Neural progenitor cell (in vitro differentiated cells): ENCODE measurements around the gene RALB. TPM values are rescaled to one million over a fixed set of nuclear protein-coding genes. Genes with fewer than 3 reads are reported as not detected.

ENCODE experiments used
- DNase-seq: peaks from one replicate; pipeline ENCODE4 v3.0.0-alpha.2; 2016; ENCODE audit warnings: low spot score
- H2AFZ ChIP-seq: fragments of 200-600 bp; sonication (generic); replicated peaks from 2 replicates; pipeline ENCODE4 v1.6.1; 2016; ENCODE audit warnings: antibody characterized with exemption
- H3F3A ChIP-seq: fragments of 200-600 bp; sonication (generic); 2 replicates; pipeline ENCODE4 v1.6.1; 2016; ENCODE audit warnings: antibody characterized with exemption, low read depth
- H3K27ac ChIP-seq: fragments of 200-600 bp; sonication (generic); 2 replicates; pipeline ENCODE4 v1.5.1; 2016; ENCODE audit warnings: mild to moderate bottlenecking
- H3K27me3 ChIP-seq: fragments of 200-600 bp; sonication (generic); 2 replicates; pipeline ENCODE4 v1.6.1; 2016; ENCODE audit warnings: mild to moderate bottlenecking, moderate library complexity
- H3K36me3 ChIP-seq: fragments of 200-600 bp; sonication (generic); 2 replicates; pipeline ENCODE4 v1.5.1; 2016
- H3K4me1 ChIP-seq: fragments of 200-600 bp; sonication (generic); 2 replicates; pipeline ENCODE4 v1.6.1; 2016; ENCODE audit warnings: mixed run types
- H3K4me2 ChIP-seq: fragments of 200-600 bp; sonication (generic); 2 replicates; pipeline ENCODE4 v1.6.1; 2016
- H3K4me3 ChIP-seq: fragments of 200-600 bp; sonication (generic); 2 replicates; pipeline ENCODE4 v1.5.1; 2016
- H3K79me2 ChIP-seq: fragments of 200-600 bp; sonication (generic); 2 replicates; pipeline ENCODE4 v1.6.1; 2016; ENCODE audit warnings: low read depth
- H3K9ac ChIP-seq: fragments of 200-600 bp; sonication (generic); 2 replicates; pipeline ENCODE4 v1.6.1; 2016
- H3K9me3 ChIP-seq: fragments of 200-600 bp; sonication (generic); 2 replicates; pipeline ENCODE4 v1.5.1; 2016; ENCODE audit warnings: low read depth
- H4K20me1 ChIP-seq: fragments of 200-600 bp; sonication (generic); 2 replicates; pipeline ENCODE4 v1.6.1; 2016; ENCODE audit warnings: low read depth
- H3K27ac Mint-ChIP-seq: 3 replicates; pipeline ENCODE4 v1.8.0; 2021; ENCODE audit warnings: mixed read lengths
- H3K27me3 Mint-ChIP-seq: 2 replicates; pipeline ENCODE4 v1.8.0; 2022; ENCODE audit warnings: low read depth, mild to moderate bottlenecking, inconsistent platforms, moderate library complexity, mixed read lengths; ENCODE audit not compliant: insufficient read depth
- H3K36me3 Mint-ChIP-seq: 3 replicates; pipeline ENCODE4 v1.8.0; 2021; ENCODE audit warnings: mixed read lengths
- H3K4me1 Mint-ChIP-seq: 3 replicates; pipeline ENCODE4 v1.8.0; 2021; ENCODE audit warnings: mixed read lengths
- H3K4me3 Mint-ChIP-seq: 3 replicates; pipeline ENCODE4 v1.8.0; 2021; ENCODE audit warnings: mild to moderate bottlenecking, moderate library complexity, mixed read lengths
- H3K9me3 Mint-ChIP-seq: 3 replicates; pipeline ENCODE4 v1.8.0; 2020; ENCODE audit warnings: mixed read lengths
- CTCF ChIP-seq: fragments of 200-600 bp; sonication (generic); IDR thresholded peaks from 2 replicates; pipeline ENCODE4 v1.5.1; 2017; ENCODE audit warnings: antibody characterized with exemption, mild to moderate bottlenecking
- EZH2 ChIP-seq: fragments of 200-600 bp; sonication (generic); IDR thresholded peaks from 2 replicates; pipeline ENCODE4 v1.6.1; 2017; ENCODE audit warnings: antibody characterized with exemption, mild to moderate bottlenecking, moderate library complexity
- EZH2phosphoT487 ChIP-seq: fragments of 200-600 bp; sonication (generic); IDR thresholded peaks from 2 replicates; pipeline ENCODE4 v1.6.1; 2017; ENCODE audit warnings: antibody characterized with exemption
- total RNA-seq: library from RNA; depleted of rRNA; stranded (reverse); fragments of >200 nt; gene quantifications from 2 replicates; pipeline ENCODE4 v1.2.3, GENCODE V29; 2015; ENCODE audit warnings: low replicate concordance

The RALB gene
- total RNA-seq, 1 donor from 2014 or later, result 79.8 TPM

DNA sequence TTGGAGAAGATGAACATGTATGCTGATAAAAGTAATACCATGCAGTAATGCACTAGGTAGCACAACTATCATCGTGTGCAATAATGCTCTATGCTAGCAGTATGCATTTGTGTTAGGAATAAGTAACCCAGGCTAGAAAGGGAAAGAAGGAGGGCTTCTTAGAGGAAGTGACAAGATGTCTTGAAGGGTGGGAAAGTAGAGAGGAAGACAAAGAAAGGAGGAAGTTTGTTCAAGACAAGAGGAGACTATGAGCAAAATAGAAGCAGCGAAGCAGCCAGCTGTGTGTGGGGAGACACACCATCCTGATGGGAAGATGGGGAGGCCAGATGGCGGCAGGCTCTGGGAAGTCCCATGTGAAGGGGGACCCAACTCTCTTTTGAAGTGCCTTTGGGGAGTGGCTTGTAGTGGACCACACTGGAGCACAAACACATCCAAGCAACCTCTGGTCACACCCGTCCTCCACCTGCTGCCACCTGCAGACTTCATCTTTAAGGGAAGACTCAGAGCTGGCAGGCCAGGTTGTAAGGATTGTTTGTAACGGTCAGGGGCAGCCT lies 53.4 kb downstream of the RALB start:
- peaks cover 4% of the 10 kb centered on the region for H3K4me1 ChIP-seq
- no peaks in the 10 kb centered on the region for H3K9me3 ChIP-seq
- Mint-ChIP-seq H3K9me3 (no peaks in the 10 kb centered on the region), H3K4me1 (no peaks in the 10 kb centered on the region), H3K27ac (no peak overlapping the region), H3K4me3 (no peak overlapping the region), H3K27me3 (peaks cover 3% of the 10 kb centered on the region), H3K36me3 (peaks cover 8% of the 10 kb centered on the region)
- no peaks in the 10 kb centered on the region for H3K27me3 ChIP-seq
- H4K20me1 ChIP-seq, result no peaks in the 10 kb centered on the region
- H2AFZ ChIP-seq, result no peak overlapping the region
- H3K4me3 ChIP-seq, result no peak overlapping the region
- H3K4me2 ChIP-seq, result no peak overlapping the region
- TF ChIP-seq EZH2 (no peak), CTCF (no peak), EZH2phosphoT487 (no peak)
- no peaks in the 10 kb centered on the region for H3F3A ChIP-seq
- no peaks in the 10 kb centered on the region for H3K79me2 ChIP-seq
- no peak for DNase-seq
- H3K9ac ChIP-seq, result no peak overlapping the region
- no peak overlapping the region for H3K27ac ChIP-seq
- no peaks in the 10 kb centered on the region for H3K36me3 ChIP-seq

DNA sequence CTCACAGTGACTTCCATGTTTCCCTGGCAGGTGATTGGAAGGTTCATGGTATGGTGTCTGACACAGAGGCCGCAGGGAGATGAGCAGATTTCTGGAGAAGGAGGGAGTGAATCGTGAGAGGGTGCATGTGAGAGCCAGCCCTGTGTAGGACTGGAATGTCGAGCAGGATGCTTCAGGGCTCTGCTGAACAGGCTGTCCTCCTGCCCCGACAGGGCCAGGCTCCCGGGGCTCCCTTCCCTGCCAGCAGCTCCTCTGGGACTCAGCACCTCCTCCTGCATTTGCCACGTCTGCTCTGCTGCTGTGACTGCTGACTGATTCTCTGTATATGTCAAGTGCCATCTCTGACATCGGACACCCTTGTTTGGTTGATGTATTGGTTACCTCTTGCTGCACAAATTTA lies 54.8 kb downstream of the RALB start:
- no peaks in the 10 kb centered on the region for H3K9me3 ChIP-seq
- H3K27me3 Mint-ChIP-seq, result peaks cover 4% of the 10 kb centered on the region
- peaks cover under 1% of the 10 kb centered on the region for H3F3A ChIP-seq
- H3K79me2 ChIP-seq, result no peaks in the 10 kb centered on the region
- no peak overlapping the region for H2AFZ ChIP-seq
- no peak overlapping the region for H3K4me2 ChIP-seq
- H3K4me3 Mint-ChIP-seq, result no peak overlapping the region
- no peak for TF ChIP-seq EZH2
- TF ChIP-seq CTCF, result no peak
- TF ChIP-seq EZH2phosphoT487, result no peak
- peaks cover 5% of the 10 kb centered on the region for H3K36me3 Mint-ChIP-seq
- no peak overlapping the region for H3K4me3 ChIP-seq
- H3K9ac ChIP-seq, result no peak overlapping the region
- peaks cover 8% of the 10 kb centered on the region for H3K27me3 ChIP-seq
- no peaks in the 10 kb centered on the region for H3K9me3 Mint-ChIP-seq
- no peak overlapping the region for H3K27ac ChIP-seq
- no peak for DNase-seq
- H3K27ac Mint-ChIP-seq, result peak overlapping the region; percentile 29
- no peaks in the 10 kb centered on the region for H3K36me3 ChIP-seq
- no peaks in the 10 kb centered on the region for H3K4me1 Mint-ChIP-seq
- peaks cover 4% of the 10 kb centered on the region for H3K4me1 ChIP-seq
- H4K20me1 ChIP-seq, result no peaks in the 10 kb centered on the region

DNA sequence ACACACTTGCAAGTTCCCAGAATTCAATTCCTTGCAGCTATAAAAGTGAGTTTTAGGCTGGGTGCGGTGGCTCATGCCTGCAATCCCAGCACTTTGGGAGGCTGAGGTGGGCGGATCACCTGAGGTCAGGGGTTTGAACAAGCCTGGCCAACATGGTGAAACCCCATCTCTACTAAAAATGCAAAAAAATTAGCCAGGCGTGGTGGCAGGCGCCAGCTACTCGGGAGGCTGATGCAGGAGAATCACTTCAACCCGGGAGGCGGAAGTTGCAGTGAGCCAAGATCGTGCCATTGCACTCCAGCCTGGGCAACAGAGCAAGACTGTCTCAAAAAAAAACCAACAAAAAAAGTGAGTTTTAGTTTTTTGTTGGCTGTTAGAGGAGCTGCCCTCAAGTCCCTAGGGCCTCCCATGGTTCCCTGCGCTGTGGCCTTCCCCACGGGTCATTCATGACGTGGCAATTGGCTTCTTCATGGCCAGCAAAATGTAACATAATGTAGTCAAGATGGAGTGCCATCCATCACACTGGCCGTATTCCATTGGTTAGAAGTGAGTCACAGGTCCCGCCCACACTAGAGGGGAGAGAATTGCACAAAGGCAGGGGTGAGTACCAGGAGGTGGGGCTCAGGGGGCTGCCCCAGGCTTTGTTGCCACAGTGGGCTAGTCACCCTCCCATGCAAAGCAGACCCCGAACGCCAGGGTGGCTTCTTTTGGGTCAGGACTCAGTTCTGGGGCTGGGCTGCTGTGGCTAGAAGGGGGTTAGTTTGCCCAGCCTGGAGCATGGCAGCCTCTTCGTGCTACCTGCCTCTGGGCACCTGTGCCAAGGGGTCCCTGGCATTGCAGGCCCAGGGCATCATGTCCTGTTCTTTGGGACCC lies 55.6 kb downstream of the RALB start:
- TF ChIP-seq CTCF (no peak), EZH2phosphoT487 (no peak), EZH2 (no peak)
- no peak overlapping the region for H3K9ac ChIP-seq
- Mint-ChIP-seq H3K4me3 (no peak overlapping the region), H3K27ac (no peak overlapping the region), H3K4me1 (peaks cover 7% of the 10 kb centered on the region), H3K9me3 (no peaks in the 10 kb centered on the region), H3K27me3 (peaks cover 11% of the 10 kb centered on the region), H3K36me3 (peaks cover 5% of the 10 kb centered on the region)
- H3K9me3 ChIP-seq, result no peaks in the 10 kb centered on the region
- H3K4me3 ChIP-seq, result no peak overlapping the region
- no peaks in the 10 kb centered on the region for H4K20me1 ChIP-seq
- H3F3A ChIP-seq, result peaks cover 3% of the 10 kb centered on the region
- H2AFZ ChIP-seq, result no peak overlapping the region
- peaks cover 16% of the 10 kb centered on the region for H3K27me3 ChIP-seq
- H3K27ac ChIP-seq, result no peak overlapping the region
- H3K79me2 ChIP-seq, result no peaks in the 10 kb centered on the region
- DNase-seq, result no peak
- H3K4me2 ChIP-seq, result no peak overlapping the region
- H3K36me3 ChIP-seq, result no peaks in the 10 kb centered on the region
- H3K4me1 ChIP-seq, result peaks cover 4% of the 10 kb centered on the region
